HEK293 (cell line): ENCODE measurements around the gene KNOP1.
A peak's percentile ranks its signal among the peaks of the same experiment; 100 is the strongest.

ENCODE experiments used
- EGR2 ChIP-seq: fragments of 450-650 bp; formaldehyde crosslinking; IDR thresholded peaks from 2 replicates; pipeline ENCODE4 v1.5.1; 2016; ENCODE audit warnings: low read depth, missing biosample characterization, missing genetic modification characterization
- SP2 ChIP-seq: fragments of 450-650 bp; formaldehyde crosslinking; IDR thresholded peaks from 2 replicates; pipeline ENCODE4 v1.5.1; 2016; ENCODE audit warnings: missing biosample characterization, missing genetic modification characterization
- ZBTB21 ChIP-seq: fragments of 450-650 bp; formaldehyde crosslinking; IDR thresholded peaks from 2 replicates; pipeline ENCODE4 v1.5.1; 2017; ENCODE audit warnings: missing biosample characterization, missing genetic modification characterization
- ZNF558 ChIP-seq: fragments of 450-650 bp; formaldehyde crosslinking; IDR thresholded peaks from 2 replicates; pipeline ENCODE4 v1.5.1; 2016; ENCODE audit warnings: missing biosample characterization, missing genetic modification characterization
- TF ChIP-seq, protein P1 (sequence below): fragments of 450-650 bp; formaldehyde crosslinking; IDR thresholded peaks from 2 replicates; pipeline ENCODE4 v1.5.1; 2016; ENCODE audit warnings: missing biosample characterization, missing genetic modification characterization
- TF ChIP-seq, protein P2 (sequence below): fragments of 450-650 bp; formaldehyde crosslinking; IDR thresholded peaks from 2 replicates; pipeline ENCODE4 v1.5.1; 2016; ENCODE audit warnings: missing biosample characterization, missing genetic modification characterization

DNA sequence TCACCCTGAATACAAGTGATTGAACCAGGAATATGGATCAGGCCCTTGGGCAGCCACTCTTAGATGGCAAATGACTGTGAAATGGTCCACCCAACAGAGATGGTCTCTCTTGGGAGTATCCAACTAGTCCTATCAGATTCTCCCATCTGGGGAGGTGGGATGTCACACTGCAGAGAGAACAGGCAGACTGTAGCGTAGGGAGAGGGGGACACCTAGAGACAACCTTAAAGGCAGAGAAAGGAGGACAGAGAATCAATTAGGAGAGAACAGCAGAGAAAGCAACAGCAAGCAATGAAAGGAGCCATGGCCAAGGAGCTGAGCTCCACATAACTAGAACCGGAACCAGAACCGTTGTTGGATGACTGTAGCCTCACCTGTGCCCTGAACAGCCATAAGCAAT, 37.2 kb upstream of the KNOP1 start:
- TF ChIP-seq, protein P1, sequence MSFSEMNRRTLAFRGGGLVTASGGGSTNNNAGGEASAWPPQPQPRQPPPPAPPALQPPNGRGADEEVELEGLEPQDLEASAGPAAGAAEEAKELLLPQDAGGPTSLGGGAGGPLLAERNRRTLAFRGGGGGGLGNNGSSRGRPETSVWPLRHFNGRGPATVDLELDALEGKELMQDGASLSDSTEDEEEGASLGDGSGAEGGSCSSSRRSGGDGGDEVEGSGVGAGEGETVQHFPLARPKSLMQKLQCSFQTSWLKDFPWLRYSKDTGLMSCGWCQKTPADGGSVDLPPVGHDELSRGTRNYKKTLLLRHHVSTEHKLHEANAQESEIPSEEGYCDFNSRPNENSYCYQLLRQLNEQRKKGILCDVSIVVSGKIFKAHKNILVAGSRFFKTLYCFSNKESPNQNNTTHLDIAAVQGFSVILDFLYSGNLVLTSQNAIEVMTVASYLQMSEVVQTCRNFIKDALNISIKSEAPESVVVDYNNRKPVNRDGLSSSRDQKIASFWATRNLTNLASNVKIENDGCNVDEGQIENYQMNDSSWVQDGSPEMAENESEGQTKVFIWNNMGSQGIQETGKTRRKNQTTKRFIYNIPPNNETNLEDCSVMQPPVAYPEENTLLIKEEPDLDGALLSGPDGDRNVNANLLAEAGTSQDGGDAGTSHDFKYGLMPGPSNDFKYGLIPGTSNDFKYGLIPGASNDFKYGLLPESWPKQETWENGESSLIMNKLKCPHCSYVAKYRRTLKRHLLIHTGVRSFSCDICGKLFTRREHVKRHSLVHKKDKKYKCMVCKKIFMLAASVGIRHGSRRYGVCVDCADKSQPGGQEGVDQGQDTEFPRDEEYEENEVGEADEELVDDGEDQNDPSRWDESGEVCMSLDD (tag by site-specific recombination) = no peak
- TF ChIP-seq, protein P2, sequence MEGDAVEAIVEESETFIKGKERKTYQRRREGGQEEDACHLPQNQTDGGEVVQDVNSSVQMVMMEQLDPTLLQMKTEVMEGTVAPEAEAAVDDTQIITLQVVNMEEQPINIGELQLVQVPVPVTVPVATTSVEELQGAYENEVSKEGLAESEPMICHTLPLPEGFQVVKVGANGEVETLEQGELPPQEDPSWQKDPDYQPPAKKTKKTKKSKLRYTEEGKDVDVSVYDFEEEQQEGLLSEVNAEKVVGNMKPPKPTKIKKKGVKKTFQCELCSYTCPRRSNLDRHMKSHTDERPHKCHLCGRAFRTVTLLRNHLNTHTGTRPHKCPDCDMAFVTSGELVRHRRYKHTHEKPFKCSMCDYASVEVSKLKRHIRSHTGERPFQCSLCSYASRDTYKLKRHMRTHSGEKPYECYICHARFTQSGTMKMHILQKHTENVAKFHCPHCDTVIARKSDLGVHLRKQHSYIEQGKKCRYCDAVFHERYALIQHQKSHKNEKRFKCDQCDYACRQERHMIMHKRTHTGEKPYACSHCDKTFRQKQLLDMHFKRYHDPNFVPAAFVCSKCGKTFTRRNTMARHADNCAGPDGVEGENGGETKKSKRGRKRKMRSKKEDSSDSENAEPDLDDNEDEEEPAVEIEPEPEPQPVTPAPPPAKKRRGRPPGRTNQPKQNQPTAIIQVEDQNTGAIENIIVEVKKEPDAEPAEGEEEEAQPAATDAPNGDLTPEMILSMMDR (tag by site-specific recombination) = 0 out of 2 replicates have a peak, but pooled peaks have one; percentile 20
- TF ChIP-seq EGR2 (tag by site-specific recombination) (no peak), SP2 (tag by site-specific recombination) (no peak), ZNF558 (no peak), ZBTB21 (tag by site-specific recombination) (no peak)
